Activated T-helper 1 cell treated with anti-CD3 and anti-CD28 coated beads, Interleukin-12 subunit alpha, Interleukin-12 subunit beta, Interleukin-2, Interleukin-4 antibody, amounts not matched to agents 30 ng/mL and 10 ng/mL and 1 ng/mL, durations not matched to agents 14 hours and 24 hours and 36 hours (primary cell): ENCODE measurements around the gene CMC4. TPM values are rescaled to one million over a fixed set of nuclear protein-coding genes. Genes with fewer than 3 reads are reported as not detected.

Experiments
- DNase-seq: peaks from one replicate; pipeline ENCODE4 v3.0.0; 2021; ENCODE audit warnings: low spot score
- H3K27ac Mint-ChIP-seq: one replicate; pipeline ENCODE4 v1.8.0; 2021; ENCODE audit warnings: mild to moderate bottlenecking, mixed read lengths
- H3K27me3 Mint-ChIP-seq: one replicate; pipeline ENCODE4 v1.8.0; 2022; ENCODE audit warnings: mild to moderate bottlenecking, moderate library complexity, mixed read lengths; ENCODE audit not compliant: insufficient read depth
- H3K36me3 Mint-ChIP-seq: one replicate; pipeline ENCODE4 v1.8.0; 2021; ENCODE audit warnings: low read depth, mixed read lengths
- H3K4me1 Mint-ChIP-seq: one replicate; pipeline ENCODE4 v1.8.0; 2021; ENCODE audit warnings: low read depth, mixed read lengths
- H3K4me3 Mint-ChIP-seq: one replicate; pipeline ENCODE4 v1.8.0; 2021; ENCODE audit warnings: mild to moderate bottlenecking, moderate library complexity, mixed read lengths
- H3K9me3 Mint-ChIP-seq: one replicate; pipeline ENCODE4 v1.8.0; 2021; ENCODE audit warnings: mixed read lengths
- intact Hi-C: fragments of 100-400 bp; cut with micrococcal nuclease; formaldehyde crosslinking; loops from one replicate; pipeline ENCODE4 v1.15.1; 2024
- total RNA-seq: library from RNA; stranded (reverse); gene quantifications from 2 replicates; pipeline ENCODE4 v1.2.3, GENCODE V29; 2022

CMC4 gene
- total RNA-seq, 1 donor from 2014 or later: 1.3 TPM

DNA sequence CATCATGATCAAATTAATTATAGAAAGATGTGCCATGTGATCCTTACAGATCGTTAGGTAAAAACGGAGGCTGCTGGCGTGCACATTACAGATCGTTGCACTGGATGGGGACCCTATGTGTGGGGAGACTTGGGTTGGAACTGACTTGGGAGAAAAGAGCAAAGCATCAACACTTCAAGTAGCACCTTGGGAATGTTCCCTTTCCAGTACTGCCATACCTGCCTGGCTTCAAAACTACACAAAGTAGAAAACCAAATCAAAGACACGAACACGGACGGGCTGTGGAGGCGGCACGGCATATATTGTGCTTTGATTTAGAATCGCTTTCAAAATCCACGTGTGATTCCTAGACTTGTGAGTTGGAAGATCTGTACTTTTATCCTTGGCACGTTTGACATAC is 898 bp downstream of the CMC4 start:
- intact Hi-C loops: loop anchor here (1.0 to 5.0 kb wide), 5 partner anchors 13 to 153 kb away; partner anchors contain the start of gene VBP1
- H3K36me3 Mint-ChIP-seq: peaks cover 18% of the 10 kb centered on the region

DNA sequence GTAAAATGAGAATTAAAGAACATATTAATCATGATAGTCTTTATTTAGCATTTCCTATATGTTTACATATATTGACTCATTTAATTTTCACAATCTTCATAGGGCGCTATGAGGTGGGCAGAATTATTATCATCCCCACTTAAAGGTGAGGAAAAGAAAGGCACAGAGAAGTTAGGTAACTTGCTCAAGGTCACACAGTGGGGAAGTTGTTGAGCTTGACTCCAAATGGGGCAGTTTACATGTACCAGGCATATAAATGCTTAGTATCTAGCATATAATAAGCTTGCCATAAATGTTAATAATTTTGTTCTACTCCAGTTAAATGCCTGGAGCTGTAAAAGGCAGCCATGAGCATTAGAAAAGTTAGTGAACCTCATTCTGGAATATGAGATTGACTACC is 1.5 kb downstream of the CMC4 start:
- H3K4me3 Mint-ChIP-seq: peak overlapping the region; percentile 86
- DNase-seq: no peak
- no peak overlapping the region for H3K27ac Mint-ChIP-seq
- intact Hi-C loops: no loop called here
- peaks cover 17% of the 10 kb centered on the region for H3K36me3 Mint-ChIP-seq
- no peaks in the 10 kb centered on the region for H3K9me3 Mint-ChIP-seq
- H3K27me3 Mint-ChIP-seq: no peaks in the 10 kb centered on the region
- H3K4me1 Mint-ChIP-seq: peaks cover 41% of the 10 kb centered on the region

More for the DNA sequence above, 898 bp downstream of the CMC4 start:
- DNase-seq: no peak
- peak overlapping the region; percentile 82 for H3K27ac Mint-ChIP-seq
- no peaks in the 10 kb centered on the region for H3K27me3 Mint-ChIP-seq
- peaks cover 44% of the 10 kb centered on the region for H3K4me1 Mint-ChIP-seq
- H3K9me3 Mint-ChIP-seq: no peaks in the 10 kb centered on the region
- H3K4me3 Mint-ChIP-seq: peak overlapping the region; percentile 86

DNA sequence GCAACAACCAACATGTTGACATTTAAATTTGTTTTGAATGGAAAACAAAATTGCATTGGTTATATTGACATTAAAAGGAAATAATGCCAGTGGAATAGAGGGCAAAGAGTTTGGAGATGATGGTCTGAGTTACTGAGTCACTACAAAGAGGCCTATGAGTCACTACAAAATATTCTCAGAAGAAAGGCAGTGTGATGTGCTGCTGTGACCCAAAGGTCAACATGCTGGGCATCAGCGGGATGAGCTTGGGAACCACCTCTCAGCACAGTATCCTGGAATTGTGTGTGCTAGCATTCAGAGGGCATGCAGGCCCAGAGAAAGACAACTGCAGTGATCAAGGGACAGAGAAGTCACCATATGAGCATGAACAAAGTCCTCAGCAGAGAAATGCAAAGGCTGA is 2.8 kb downstream of the CMC4 start:
- Mint-ChIP-seq H3K9me3 (no peaks in the 10 kb centered on the region), H3K4me1 (peaks cover 29% of the 10 kb centered on the region), H3K36me3 (peaks cover 7% of the 10 kb centered on the region), H3K27ac (no peak overlapping the region), H3K27me3 (no peaks in the 10 kb centered on the region), H3K4me3 (peak overlapping the region; percentile 31)
- intact Hi-C loops: no loop called here
- no peak for DNase-seq

DNA sequence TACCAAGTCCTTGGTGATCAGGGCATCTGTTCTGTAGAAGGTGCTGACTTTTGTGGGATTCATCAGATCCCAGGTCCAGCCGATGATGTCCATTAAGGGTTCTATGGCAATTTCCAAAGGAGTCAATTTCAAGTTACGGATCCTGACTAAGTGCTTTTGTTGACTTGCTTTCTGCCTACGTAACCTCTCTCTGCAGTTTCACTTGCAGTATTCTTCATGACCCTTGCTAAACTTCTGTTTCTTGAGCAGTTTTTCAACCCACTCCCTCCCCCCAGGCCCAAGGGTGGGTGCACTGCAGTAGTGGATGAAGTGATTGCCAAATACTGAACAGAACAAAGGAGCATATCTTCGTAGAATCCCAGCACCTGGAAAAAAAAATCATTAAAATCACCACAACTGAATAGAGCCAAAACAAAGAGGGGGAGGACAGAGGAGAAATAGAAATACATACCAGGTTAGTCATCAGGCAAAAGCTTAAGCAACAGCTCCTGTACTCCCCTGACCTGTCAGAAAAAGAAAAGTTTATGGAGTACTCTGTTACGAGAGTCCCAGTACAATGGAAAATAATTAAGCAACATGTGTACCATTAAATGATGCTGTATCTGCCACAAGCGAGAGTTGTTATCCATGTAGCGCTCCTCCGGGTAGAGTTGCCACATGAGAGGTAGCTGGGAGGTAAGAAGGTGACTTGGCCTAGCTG is 5.8 kb downstream of the CMC4 start:
- Mint-ChIP-seq H3K36me3 (no peaks in the 10 kb centered on the region), H3K27ac (no peak overlapping the region), H3K4me3 (no peak overlapping the region), H3K4me1 (peaks cover 22% of the 10 kb centered on the region), H3K27me3 (no peaks in the 10 kb centered on the region), H3K9me3 (no peaks in the 10 kb centered on the region)
- intact Hi-C loops: no loop called here
- no peak for DNase-seq

DNA sequence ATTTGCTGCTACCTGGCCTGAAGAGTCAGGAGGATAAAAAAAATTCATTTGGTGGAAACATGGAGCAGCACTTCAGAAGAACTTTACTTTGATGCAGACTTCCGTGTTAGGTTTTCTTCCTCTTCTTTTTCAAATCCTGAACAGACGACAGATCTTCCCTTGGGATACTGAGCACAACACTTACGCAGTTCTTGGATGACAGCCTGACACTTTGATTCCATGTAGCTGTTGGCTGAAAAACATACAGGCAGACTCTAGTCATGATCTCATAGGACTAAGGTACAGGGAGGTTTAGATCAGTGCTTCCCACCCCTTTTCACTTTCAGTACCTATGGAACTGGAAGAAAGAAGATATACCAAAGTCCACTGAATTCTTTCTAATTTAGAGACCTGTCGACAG is 9.2 kb downstream of the CMC4 start:
- no peak for DNase-seq
- Mint-ChIP-seq H3K27ac (no peak overlapping the region), H3K36me3 (no peaks in the 10 kb centered on the region), H3K4me1 (peaks cover 15% of the 10 kb centered on the region), H3K9me3 (no peaks in the 10 kb centered on the region), H3K4me3 (no peak overlapping the region), H3K27me3 (no peaks in the 10 kb centered on the region)
- intact Hi-C loops: no loop called here

DNA sequence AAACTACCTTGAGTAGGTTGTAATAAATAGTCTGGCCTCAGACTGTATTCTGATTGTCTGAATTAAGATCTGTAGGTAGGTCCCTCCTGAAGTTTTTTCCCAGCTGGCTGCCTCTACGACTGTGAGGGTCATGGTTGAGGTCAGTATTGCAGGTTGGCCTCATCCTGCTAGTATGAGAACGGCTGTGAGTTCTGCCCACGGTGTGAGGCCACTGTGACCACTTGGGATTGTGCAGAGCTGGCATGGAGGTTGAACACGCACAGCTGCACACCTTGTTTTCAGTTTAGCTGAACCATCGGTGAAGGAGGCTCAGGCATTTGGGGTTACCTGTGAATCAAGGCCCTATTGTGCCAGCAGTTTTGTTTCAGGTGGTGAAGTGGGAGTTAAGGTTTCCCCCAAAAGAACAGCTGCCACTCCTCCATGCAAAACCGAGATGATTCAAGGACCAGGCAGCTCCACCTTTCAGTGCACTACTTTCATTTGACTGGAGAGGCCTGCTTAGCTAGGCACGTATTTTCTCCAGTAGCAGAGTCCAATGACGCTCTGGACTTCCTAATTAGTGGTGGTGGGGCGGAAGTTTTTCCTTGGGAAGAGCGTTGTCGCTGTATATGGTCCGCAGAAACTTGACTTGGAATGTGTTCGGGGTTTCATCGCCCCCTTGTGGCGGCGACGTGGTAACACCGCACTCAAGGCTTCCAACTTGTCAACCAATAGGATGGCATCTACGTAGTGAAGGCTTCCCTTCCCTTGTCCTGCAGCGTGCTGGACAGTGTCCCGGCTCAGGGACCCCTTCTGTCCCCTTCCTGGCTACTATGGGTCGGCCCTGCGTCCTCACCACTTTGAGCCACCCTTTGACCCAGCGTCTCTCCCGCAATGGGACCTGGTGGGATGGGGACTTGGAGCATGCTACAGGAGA is 13.8 kb downstream of the CMC4 start:
- Mint-ChIP-seq H3K4me1 (peaks cover 35% of the 10 kb centered on the region), H3K9me3 (no peaks in the 10 kb centered on the region), H3K27ac (no peak overlapping the region), H3K4me3 (peak overlapping the region; percentile 62), H3K36me3 (peaks cover 13% of the 10 kb centered on the region), H3K27me3 (no peaks in the 10 kb centered on the region)
- intact Hi-C loops: loop anchor here (1.0 kb wide), 4 partner anchors 13 to 139 kb away; no protein-coding TSS in a partner anchor
- DNase-seq: peak; percentile 22

DNA sequence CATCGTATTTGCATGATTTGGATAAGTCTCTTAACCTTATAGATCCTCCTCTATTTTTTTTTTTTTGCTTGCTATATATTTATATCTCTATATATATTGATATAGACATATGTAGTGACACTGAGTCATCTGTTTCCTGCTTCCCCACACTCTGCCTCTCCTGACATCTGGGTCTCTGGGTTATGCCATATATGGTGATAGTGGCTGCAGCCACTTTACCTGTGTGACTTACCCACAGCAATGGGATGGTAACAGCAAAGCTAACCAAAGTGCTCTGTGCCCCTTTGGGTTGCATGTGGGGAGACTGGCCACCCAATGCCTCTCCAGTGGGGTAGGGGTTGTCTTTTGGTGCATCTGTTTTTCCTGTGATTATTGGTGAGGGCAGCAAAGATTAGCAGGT is 14.5 kb downstream of the CMC4 start:
- no peak overlapping the region for H3K27ac Mint-ChIP-seq
- no peak for DNase-seq

DNA sequence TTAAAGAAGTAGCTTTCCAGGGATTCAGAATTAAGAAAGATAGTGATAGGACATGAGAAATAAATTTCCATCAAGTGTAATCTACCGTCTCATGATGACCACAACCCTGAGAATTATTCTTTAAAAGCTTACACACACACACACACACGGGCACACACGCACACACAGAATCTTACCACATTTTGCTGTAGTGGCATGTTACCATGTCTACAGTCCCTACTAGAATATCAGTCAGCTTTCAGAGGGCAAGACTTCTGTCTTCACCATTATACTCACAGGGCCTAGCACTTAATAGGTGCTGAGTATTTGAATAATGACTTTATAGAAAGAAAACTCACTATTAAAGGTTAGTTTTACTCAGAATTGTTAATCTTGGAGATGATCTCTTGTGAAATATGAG is 15.4 kb downstream of the CMC4 start:
- peaks cover 40% of the 10 kb centered on the region for H3K4me1 Mint-ChIP-seq
- no peak for DNase-seq
- H3K27me3 Mint-ChIP-seq: no peaks in the 10 kb centered on the region
- peaks cover 17% of the 10 kb centered on the region for H3K36me3 Mint-ChIP-seq
- H3K27ac Mint-ChIP-seq: peak overlapping the region; percentile 23
- no peak overlapping the region for H3K4me3 Mint-ChIP-seq
- no peaks in the 10 kb centered on the region for H3K9me3 Mint-ChIP-seq
- intact Hi-C loops: no loop called here

More for the DNA sequence above, 14.5 kb downstream of the CMC4 start:
- Mint-ChIP-seq H3K27me3 (no peaks in the 10 kb centered on the region), H3K9me3 (no peaks in the 10 kb centered on the region), H3K4me3 (no peak overlapping the region), H3K4me1 (peaks cover 35% of the 10 kb centered on the region), H3K36me3 (peaks cover 16% of the 10 kb centered on the region)
- intact Hi-C loops: no loop called here

DNA sequence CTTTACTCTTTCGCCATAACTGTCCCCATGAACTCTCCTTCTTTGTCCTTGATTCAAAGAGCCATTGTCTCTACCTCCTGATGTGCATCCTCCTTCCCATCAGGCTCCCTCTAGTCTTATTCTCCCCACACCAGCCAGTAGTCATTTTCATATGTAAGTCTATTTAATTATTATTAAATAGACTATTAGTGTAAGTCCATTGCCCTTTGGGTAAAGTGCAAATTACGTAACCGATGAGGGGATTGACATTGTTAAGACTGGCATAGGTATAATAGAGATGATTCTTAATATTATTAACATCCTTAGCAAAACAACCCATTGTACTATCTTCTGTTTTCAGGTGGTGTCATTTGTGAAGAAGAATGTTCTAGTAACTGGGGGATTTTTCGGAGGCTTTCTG is 16.7 kb downstream of the CMC4 start:
- Mint-ChIP-seq H3K27me3 (no peaks in the 10 kb centered on the region), H3K27ac (no peak overlapping the region), H3K4me3 (no peak overlapping the region), H3K4me1 (peaks cover 41% of the 10 kb centered on the region), H3K9me3 (no peaks in the 10 kb centered on the region), H3K36me3 (peaks cover 17% of the 10 kb centered on the region)
- no peak for DNase-seq
- intact Hi-C loops: no loop called here

DNA sequence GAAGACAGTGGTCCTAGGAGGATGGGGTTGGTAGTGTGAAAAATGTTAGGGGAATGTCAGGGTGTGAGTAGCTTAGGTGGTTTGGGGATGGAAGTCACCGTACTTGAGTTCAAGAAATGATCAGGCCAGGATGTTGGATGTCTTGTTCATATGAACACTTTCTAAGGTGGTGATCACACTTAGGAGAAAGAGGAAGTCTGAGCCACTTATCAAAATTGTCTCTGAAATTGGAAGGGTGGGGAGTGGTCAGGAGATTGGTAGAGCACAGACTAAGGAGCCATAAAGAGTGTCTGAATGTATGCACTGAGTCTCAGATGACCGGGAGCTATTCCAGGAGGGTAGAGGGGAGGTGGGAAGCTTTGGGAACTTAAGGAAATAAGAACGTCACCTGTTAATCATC is 17.3 kb downstream of the CMC4 start:
- no peaks in the 10 kb centered on the region for H3K9me3 Mint-ChIP-seq
- H3K27me3 Mint-ChIP-seq: no peaks in the 10 kb centered on the region
- H3K36me3 Mint-ChIP-seq: peaks cover 20% of the 10 kb centered on the region
- H3K27ac Mint-ChIP-seq: peak overlapping the region; percentile 22
- no peak for DNase-seq
- H3K4me3 Mint-ChIP-seq: no peak overlapping the region
- intact Hi-C loops: no loop called here
- H3K4me1 Mint-ChIP-seq: peaks cover 41% of the 10 kb centered on the region

DNA sequence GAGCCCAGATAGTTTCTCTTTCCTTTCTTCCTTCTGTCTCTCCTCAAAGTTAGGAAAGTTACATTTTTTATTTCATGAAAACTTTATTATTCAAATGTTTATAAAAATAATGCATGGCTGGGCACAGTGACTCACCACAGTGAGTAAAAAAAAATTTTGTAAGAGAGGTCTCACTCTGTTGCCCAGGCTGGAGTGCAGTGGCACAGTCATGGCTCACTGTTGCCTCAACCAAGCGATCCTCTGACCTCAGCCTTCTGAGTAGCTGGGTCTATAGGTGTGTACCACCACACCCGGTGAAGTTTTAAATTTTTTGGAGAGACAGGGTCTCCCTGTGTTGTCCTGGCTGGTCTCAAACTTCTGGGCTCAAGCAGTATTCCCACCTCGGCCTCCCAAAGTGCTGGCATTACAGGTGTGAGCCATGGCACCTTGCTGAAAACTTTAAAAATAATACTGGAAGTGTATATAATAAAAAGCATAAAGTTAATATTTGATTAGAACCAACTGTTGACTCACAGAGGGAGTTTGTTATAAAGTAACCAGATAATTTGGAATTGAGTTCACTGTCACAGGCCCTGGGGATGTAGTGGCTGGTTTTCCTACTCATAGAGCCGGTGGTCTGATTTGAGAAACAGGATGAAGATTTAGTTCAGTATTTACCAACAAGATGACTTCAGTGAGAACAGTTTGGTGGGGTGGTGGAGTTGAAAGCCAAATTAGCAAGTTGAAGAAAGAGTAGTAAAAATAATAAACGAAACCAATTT is 18.0 kb downstream of the CMC4 start:
- Mint-ChIP-seq H3K4me3 (no peak overlapping the region), H3K36me3 (peaks cover 22% of the 10 kb centered on the region), H3K9me3 (no peaks in the 10 kb centered on the region), H3K27ac (peak overlapping the region; percentile 22), H3K27me3 (no peaks in the 10 kb centered on the region), H3K4me1 (peaks cover 37% of the 10 kb centered on the region)
- intact Hi-C loops: no loop called here
- no peak for DNase-seq

DNA sequence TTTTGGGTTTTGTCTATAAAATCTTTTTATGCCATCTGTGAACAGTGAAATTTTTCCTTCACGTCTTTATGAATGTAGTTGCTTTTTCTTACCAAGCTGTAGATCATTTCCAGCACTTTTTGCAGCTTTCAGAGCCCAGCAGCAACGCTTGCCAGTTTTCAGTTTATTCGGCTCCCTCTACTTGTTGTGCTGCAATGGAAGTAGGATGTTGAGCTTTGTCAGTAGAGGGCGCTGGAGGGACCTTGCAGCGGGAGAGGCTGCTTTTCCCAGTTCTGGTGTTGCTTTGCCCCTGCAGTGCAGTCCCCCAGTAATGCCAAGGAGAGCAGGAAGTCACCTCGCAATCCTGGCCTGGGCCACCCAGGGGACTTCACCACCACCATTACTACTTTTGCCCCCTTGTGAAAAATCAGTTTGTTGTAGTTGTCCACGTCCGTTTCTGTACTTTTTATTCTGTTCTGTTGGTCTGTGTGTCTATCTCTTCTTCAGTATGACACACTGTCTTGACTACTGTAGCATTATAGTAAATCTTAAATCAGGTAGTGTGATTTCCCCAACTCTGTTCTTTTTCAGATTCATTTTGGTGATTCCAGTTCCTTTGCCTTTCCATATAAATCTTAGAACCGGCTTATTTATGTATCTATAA is 21.8 kb downstream of the CMC4 start:
- no peak overlapping the region for H3K27ac Mint-ChIP-seq
- intact Hi-C loops: no loop called here

More for the DNA sequence above, 21.8 kb downstream of the CMC4 start:
- H3K4me3 Mint-ChIP-seq: no peak overlapping the region
- peaks cover 1% of the 10 kb centered on the region for H3K27me3 Mint-ChIP-seq
- peaks cover 20% of the 10 kb centered on the region for H3K36me3 Mint-ChIP-seq
- no peaks in the 10 kb centered on the region for H3K9me3 Mint-ChIP-seq
- DNase-seq: peak; percentile 13
- H3K4me1 Mint-ChIP-seq: peaks cover 13% of the 10 kb centered on the region
